ENCODE data around the gene TOX2. TPM values are rescaled to one million over a fixed set of nuclear protein-coding genes. Genes with fewer than 3 reads are reported as not detected.

Gene TOX2
- total RNA-seq, 1 donor from 2014 or later, result 4.7 TPM

GRCh38 chr20:43985121-43985520 lies 70.5 kb downstream of the TOX2 start:
- Mint-ChIP-seq H3K27me3 (peaks cover 32% of the 10 kb centered on the region), H3K4me3 (no peak overlapping the region), H3K9me3 (no peaks in the 10 kb centered on the region), H3K4me1 (ENCODE audit: unreplicated experiment) (no peaks in the 10 kb centered on the region), H3K27ac (no peak overlapping the region), H3K36me3 (no peaks in the 10 kb centered on the region)
- DNase-seq (ENCODE audit: extremely low spot score, unreplicated experiment), result no peak
- TF ChIP-seq CTCF (conservative IDR thresholded peaks at IDR 0.05), result no peak

GRCh38 chr20:43985608-43986316 lies 71.1 kb downstream of the TOX2 start:
- no peak for DNase-seq (ENCODE audit: extremely low spot score, unreplicated experiment)
- no peak overlapping the region for H3K4me3 Mint-ChIP-seq
- no peak overlapping the region for H3K27ac Mint-ChIP-seq
- H3K36me3 Mint-ChIP-seq, result no peaks in the 10 kb centered on the region
- peaks cover 32% of the 10 kb centered on the region for H3K27me3 Mint-ChIP-seq
- H3K9me3 Mint-ChIP-seq, result no peaks in the 10 kb centered on the region
- no peak for TF ChIP-seq CTCF (conservative IDR thresholded peaks at IDR 0.05)
- no peaks in the 10 kb centered on the region for H3K4me1 Mint-ChIP-seq (ENCODE audit: unreplicated experiment)

GRCh38 chr20:43987018-43987417 lies 72.4 kb downstream of the TOX2 start:
- Mint-ChIP-seq H3K27me3 (peaks cover 25% of the 10 kb centered on the region), H3K36me3 (no peaks in the 10 kb centered on the region), H3K4me3 (no peak overlapping the region), H3K27ac (no peak overlapping the region), H3K4me1 (ENCODE audit: unreplicated experiment) (no peaks in the 10 kb centered on the region), H3K9me3 (no peaks in the 10 kb centered on the region)
- no peak for DNase-seq (ENCODE audit: extremely low spot score, unreplicated experiment)
- TF ChIP-seq CTCF (conservative IDR thresholded peaks at IDR 0.05), result no peak

GRCh38 chr20:43987531-43987930 lies 72.9 kb downstream of the TOX2 start:
- no peak overlapping the region for H3K4me3 Mint-ChIP-seq
- H3K27me3 Mint-ChIP-seq, result peaks cover 20% of the 10 kb centered on the region
- no peak for DNase-seq (ENCODE audit: extremely low spot score, unreplicated experiment)
- TF ChIP-seq CTCF (conservative IDR thresholded peaks at IDR 0.05), result no peak
- H3K27ac Mint-ChIP-seq, result no peak overlapping the region
- no peaks in the 10 kb centered on the region for H3K36me3 Mint-ChIP-seq
- no peaks in the 10 kb centered on the region for H3K9me3 Mint-ChIP-seq
- H3K4me1 Mint-ChIP-seq (ENCODE audit: unreplicated experiment), result no peaks in the 10 kb centered on the region

- Mint-ChIP-seq H3K27ac (no peak overlapping the region), H3K36me3 (no peaks in the 10 kb centered on the region), H3K27me3 (peaks cover 15% of the 10 kb centered on the region), H3K4me3 (no peak overlapping the region), H3K4me1 (ENCODE audit: unreplicated experiment) (no peaks in the 10 kb centered on the region), H3K9me3 (no peaks in the 10 kb centered on the region)
- DNase-seq (ENCODE audit: extremely low spot score, unreplicated experiment), result no peak
- TF ChIP-seq CTCF (conservative IDR thresholded peaks at IDR 0.05), result no peak
Observed at GRCh38 chr20:43988451-43988850, 73.8 kb downstream of the TOX2 start.
